Fibroblast of the aortic adventitia (primary cell): Measurements from ENCODE around the gene SOX6. TPM values are rescaled to one million over a fixed set of nuclear protein-coding genes. Genes with fewer than 3 reads are reported as not detected.
"Not testable (repeated sequence)": the region's sequence is repeated elsewhere in the genome, so short reads cannot be mapped to it uniquely, and the experiment has no call there.

Source experiments
- DNase-seq: peaks from one replicate; pipeline ENCODE4 v3.0.0-alpha.2; 2010; ENCODE audit warnings: low read depth
- H3K4me3 ChIP-seq: 2 replicates; pipeline ENCODE4 v1.5.1; 2011; ENCODE audit warnings: low read depth, mild to moderate bottlenecking, control low read depth, low read length, moderate library complexity
- total RNA-seq: library from RNA; depleted of rRNA; stranded (reverse); fragments of >200 nt; gene quantifications from 2 replicates; pipeline ENCODE4 v1.2.3, GENCODE V29; 2012; ENCODE audit warnings: low replicate concordance
- TF ChIP-seq, protein P1 (sequence below): IDR thresholded peaks from 2 replicates; pipeline ENCODE4 v1.5.1; 2011; ENCODE audit warnings: mild to moderate bottlenecking, low read length, control low read depth, inconsistent platforms; ENCODE audit not compliant: insufficient read depth

Gene SOX6
- total RNA-seq, 1 donor: 0.36 TPM

DNA sequence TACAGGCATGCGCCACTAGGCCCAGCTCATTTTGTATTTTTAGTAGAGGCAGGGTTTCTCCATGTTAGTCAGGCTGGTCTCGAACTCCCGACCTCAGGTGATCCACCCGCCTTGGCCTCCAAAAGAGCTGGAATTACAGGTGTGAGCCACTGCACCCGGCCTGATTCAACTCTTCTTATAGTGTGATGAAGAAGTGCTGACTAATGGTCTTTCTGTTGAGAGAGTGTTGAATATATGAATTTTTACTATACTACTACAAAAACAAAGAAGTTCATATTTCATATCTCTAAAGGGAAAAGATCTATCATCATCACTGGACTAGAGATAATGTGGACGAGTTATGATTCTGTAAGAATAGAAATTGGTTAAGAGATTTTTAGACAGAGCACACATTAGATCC, 320.1 kb downstream of the SOX6 start:
- no peak for DNase-seq
- TF ChIP-seq, protein P1, sequence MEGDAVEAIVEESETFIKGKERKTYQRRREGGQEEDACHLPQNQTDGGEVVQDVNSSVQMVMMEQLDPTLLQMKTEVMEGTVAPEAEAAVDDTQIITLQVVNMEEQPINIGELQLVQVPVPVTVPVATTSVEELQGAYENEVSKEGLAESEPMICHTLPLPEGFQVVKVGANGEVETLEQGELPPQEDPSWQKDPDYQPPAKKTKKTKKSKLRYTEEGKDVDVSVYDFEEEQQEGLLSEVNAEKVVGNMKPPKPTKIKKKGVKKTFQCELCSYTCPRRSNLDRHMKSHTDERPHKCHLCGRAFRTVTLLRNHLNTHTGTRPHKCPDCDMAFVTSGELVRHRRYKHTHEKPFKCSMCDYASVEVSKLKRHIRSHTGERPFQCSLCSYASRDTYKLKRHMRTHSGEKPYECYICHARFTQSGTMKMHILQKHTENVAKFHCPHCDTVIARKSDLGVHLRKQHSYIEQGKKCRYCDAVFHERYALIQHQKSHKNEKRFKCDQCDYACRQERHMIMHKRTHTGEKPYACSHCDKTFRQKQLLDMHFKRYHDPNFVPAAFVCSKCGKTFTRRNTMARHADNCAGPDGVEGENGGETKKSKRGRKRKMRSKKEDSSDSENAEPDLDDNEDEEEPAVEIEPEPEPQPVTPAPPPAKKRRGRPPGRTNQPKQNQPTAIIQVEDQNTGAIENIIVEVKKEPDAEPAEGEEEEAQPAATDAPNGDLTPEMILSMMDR: no peak
- no peak overlapping the region for H3K4me3 ChIP-seq

DNA sequence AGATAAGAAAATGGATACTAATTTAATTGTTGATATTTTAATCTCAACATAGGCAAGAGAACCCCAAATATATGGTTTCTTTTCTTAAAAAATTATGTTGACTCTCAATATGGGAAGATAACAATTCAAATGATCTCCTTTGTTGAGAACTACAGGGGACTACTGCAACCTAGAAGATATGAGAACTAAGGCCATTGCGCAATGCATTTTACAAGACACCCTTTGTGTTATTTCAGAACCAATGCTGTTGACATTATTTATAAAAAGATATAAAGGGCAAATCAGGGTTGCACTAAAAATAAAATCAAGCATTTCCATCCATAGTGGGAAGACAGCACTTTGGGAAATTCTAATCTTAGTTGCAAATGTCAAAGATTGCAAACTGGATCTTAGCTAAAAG, 322.3 kb downstream of the SOX6 start:
- no peak for DNase-seq
- H3K4me3 ChIP-seq: no peak overlapping the region
- TF ChIP-seq, protein P1: no peak

DNA sequence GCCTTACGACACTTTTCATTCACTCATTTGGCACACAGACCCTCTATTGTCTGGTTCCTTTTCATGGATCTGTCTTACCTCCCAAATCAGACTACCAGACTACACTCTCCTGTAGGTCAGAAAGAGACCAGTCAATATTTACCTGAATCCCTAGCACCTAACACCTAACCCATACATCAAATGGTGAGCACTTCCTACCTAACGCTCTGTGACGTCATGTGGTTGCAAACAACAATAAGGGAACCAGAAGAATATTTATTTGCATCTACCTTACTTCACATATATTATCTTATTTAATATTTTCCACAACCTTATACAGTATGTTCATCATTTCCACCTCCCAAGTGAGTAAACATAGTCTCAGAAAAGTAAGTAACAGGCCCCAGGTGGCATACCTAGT, 323.4 kb downstream of the SOX6 start:
- no peak overlapping the region for H3K4me3 ChIP-seq
- TF ChIP-seq, protein P1: no peak
- DNase-seq: no peak

DNA sequence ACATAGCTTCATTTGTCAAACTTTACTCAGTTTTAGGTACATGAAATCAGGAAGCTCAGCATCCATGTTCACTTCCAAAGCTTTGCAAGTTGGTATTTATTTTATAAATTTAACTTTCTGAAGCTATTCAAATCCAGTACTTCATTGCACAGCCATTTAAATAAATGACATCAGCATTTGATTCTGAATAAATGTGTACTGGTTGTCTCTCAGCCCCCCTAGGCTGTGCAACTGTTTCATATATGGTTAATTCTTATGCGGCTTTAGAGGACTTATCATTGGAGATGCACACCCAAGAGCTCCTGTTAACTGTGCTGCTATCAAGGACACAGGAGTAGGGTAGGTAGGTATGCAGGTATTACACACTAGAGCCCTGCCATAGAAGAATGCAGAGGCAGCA, 325.1 kb downstream of the SOX6 start:
- DNase-seq: no peak
- TF ChIP-seq, protein P1: no peak
- no peak overlapping the region for H3K4me3 ChIP-seq

DNA sequence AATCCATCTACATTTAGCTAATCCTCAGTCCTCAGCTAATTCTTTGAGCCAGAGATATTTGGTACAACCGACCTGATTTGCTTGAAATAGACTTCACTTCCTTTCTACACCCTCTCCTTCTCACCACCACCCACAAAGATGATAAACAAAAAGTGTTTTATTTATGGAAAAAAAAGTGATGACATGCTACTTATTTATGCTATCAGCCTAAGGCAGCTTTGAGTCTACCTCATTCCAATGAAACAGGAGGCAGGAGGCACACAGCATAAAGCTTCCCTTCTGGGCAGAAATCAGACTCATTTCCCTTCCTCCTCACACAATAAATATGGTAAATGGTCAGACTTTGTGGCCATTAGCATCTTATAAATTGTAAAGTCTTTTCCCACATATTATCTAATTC, 325.7 kb downstream of the SOX6 start:
- TF ChIP-seq, protein P1: no peak
- no peak for DNase-seq
- H3K4me3 ChIP-seq: no peak overlapping the region

DNA sequence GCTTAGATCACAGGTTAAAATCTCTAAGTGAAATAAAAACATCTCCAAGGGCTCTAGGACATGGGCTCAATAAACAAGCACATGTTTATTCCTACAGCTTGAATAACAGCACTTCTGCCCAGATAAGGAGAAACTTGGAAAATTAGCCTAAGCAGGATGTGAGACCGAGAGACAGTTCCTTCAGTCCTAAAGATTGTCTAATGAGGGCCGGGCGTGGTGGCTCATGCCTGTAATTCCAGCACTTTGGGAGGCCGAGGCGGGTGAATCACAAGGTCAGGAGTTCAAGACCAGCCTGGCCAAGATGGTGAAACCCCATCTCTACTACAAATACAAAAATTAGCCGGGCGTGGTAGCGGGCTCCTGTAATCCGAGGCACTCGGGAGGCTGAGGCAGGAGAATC, 327.2 kb downstream of the SOX6 start:
- not testable (repeated sequence) for DNase-seq, H3K4me3 ChIP-seq

DNA sequence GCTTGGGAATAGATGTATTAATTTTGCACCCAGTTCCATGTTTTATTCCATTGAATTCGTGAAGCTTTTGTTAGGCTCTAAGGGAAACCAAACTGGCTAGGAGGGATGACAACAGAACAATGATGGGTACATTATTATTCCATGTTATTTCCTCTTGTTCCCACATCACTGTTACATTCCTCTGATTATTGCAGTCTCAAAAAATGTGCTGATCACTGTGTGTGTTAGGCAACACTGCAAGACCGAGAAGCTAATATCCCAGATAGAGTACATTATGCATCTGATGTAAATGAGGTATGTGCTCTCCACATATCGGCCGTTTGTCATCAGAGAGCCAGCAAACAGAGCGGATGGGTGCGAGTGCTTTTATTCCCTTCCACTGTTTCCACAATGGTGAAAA, 327.9 kb downstream of the SOX6 start:
- no peak overlapping the region for H3K4me3 ChIP-seq
- TF ChIP-seq, protein P1: no peak
- DNase-seq: no peak
